CD14-positive monocyte (primary cell): ENCODE measurements around the gene FXYD2. TPM values are rescaled to one million over a fixed set of nuclear protein-coding genes. Genes with fewer than 3 reads are reported as not detected.

Experiments
- DNase-seq, 3 donors: peaks; one replicate each; pipeline ENCODE4 v3.0.0-alpha.2; 2011 to 2022
- H2AFZ ChIP-seq: 2 replicates; pipeline ENCODE4 v1.6.0; 2012; ENCODE audit warnings: mild to moderate bottlenecking, low read depth, low read length, inconsistent platforms; ENCODE audit not compliant: insufficient read depth, poor library complexity, severe bottlenecking
- H3K27ac ChIP-seq, 2 donors: 1 replicate in 1 of 2; 2 replicates in 1 of 2; pipeline ENCODE4 v1.5.1; 2012 to 2013; ENCODE audit warnings: low read length in 2 of 2, control low read depth in 1 of 2, inconsistent platforms in 1 of 2, low read depth in 1 of 2, mild to moderate bottlenecking in 1 of 2
- H3K27me3 ChIP-seq, 2 donors: one replicate each; pipeline versions ENCODE4 v1.6.0 to v1.6.1; 2011 to 2013; ENCODE audit warnings: low read length in 2 of 2; ENCODE audit not compliant: control insufficient read depth in 2 of 2, insufficient read depth in 2 of 2
- H3K36me3 ChIP-seq, 2 donors: replicated peaks in 1 of 2; 1 replicate in 1 of 2; 2 replicates in 1 of 2; pipeline versions ENCODE4 v1.5.1 to v1.6.1; 2012 to 2013; ENCODE audit warnings: low read length in 2 of 2, control low read depth in 1 of 2, inconsistent platforms in 1 of 2, mild to moderate bottlenecking in 1 of 2; ENCODE audit not compliant: insufficient read depth in 2 of 2, control insufficient read depth in 1 of 2
- H3K4me1 ChIP-seq, 2 donors: 1 replicate in 1 of 2; 2 replicates in 1 of 2; pipeline versions ENCODE4 v1.5.1 to v1.6.1; 2012 to 2013; ENCODE audit warnings: low read length in 2 of 2, control low read depth in 1 of 2, inconsistent platforms in 1 of 2, mild to moderate bottlenecking in 1 of 2, moderate library complexity in 1 of 2; ENCODE audit not compliant: insufficient read depth in 2 of 2, control insufficient read depth in 1 of 2
- H3K4me2 ChIP-seq: replicated peaks from 2 replicates; pipeline ENCODE3; 2012; ENCODE audit warnings: low read length, moderate library complexity, mild to moderate bottlenecking; ENCODE audit not compliant: poor library complexity, severe bottlenecking; ENCODE audit errors: extremely low read depth
- H3K4me3 ChIP-seq, 3 experiments: fragments of 200-600 bp in 1 of 3; sonication (generic) in 1 of 3; replicated peaks in 1 of 3; 1 replicate in 2 of 3; 2 replicates in 1 of 3; pipeline ENCODE4 v1.5.1; 2011 to 2013; ENCODE audit warnings: low read length in 3 of 3, mild to moderate bottlenecking in 3 of 3, control low read depth in 2 of 3, low read depth in 2 of 3, inconsistent platforms in 1 of 3, moderate library complexity in 1 of 3
- H3K79me2 ChIP-seq: 2 replicates; pipeline ENCODE4 v1.6.0; 2012; ENCODE audit warnings: mild to moderate bottlenecking, control low read depth, inconsistent platforms, low read length, moderate library complexity; ENCODE audit not compliant: insufficient read depth
- H3K9ac ChIP-seq: 2 replicates; pipeline ENCODE4 v1.6.0; 2017; ENCODE audit warnings: low read length, mild to moderate bottlenecking; ENCODE audit not compliant: insufficient read depth, poor library complexity, severe bottlenecking
- H3K9me3 ChIP-seq, 2 donors: replicated peaks in 1 of 2; 1 replicate in 1 of 2; 2 replicates in 1 of 2; pipeline versions ENCODE4 v1.5.1 to v1.6.1; 2012 to 2013; ENCODE audit warnings: low read length in 2 of 2, control low read depth in 1 of 2; ENCODE audit not compliant: control insufficient read depth in 1 of 2, insufficient read depth in 1 of 2
- H4K20me1 ChIP-seq: 2 replicates; pipeline ENCODE4 v1.6.0; 2012; ENCODE audit warnings: mild to moderate bottlenecking, low read length, control low read depth, moderate library complexity; ENCODE audit not compliant: insufficient read depth
- H3K27ac Mint-ChIP-seq, 7 donors: one replicate each; pipeline ENCODE4 v1.8.0; 2020; ENCODE audit warnings: mild to moderate bottlenecking in 7 of 7, mixed read lengths in 7 of 7, moderate library complexity in 6 of 7, inconsistent platforms in 2 of 7
- H3K27me3 Mint-ChIP-seq, 3 donors: one replicate each; pipeline ENCODE4 v1.8.0; 2021 to 2022; ENCODE audit warnings: low read depth in 3 of 3, mild to moderate bottlenecking in 3 of 3, mixed read lengths in 3 of 3, moderate library complexity in 3 of 3, inconsistent platforms in 1 of 3
- H3K36me3 Mint-ChIP-seq, 2 donors: one replicate each; pipeline ENCODE4 v1.8.0; 2020; ENCODE audit warnings: mixed read lengths in 2 of 2, inconsistent platforms in 1 of 2, mild to moderate bottlenecking in 1 of 2
- H3K4me1 Mint-ChIP-seq: one replicate; pipeline ENCODE4 v1.8.0; 2020; ENCODE audit warnings: mild to moderate bottlenecking, mixed read lengths
- H3K4me3 Mint-ChIP-seq, 2 donors: one replicate each; pipeline ENCODE4 v1.8.0; 2020; ENCODE audit warnings: mild to moderate bottlenecking in 2 of 2, mixed read lengths in 2 of 2, moderate library complexity in 1 of 2
- H3K9me3 Mint-ChIP-seq, 7 donors: one replicate each; pipeline ENCODE4 v1.8.0; 2020 to 2022; ENCODE audit warnings: mixed read lengths in 7 of 7, mild to moderate bottlenecking in 6 of 7, moderate library complexity in 6 of 7, inconsistent platforms in 2 of 7
- WGBS: methylation state at CpG from one replicate; pipeline ENCODE4 v1.1.5; 2013; ENCODE audit warnings: missing lambda C conversion rate; ENCODE audit not compliant: insufficient coverage; 5-methylcytosine and 5-hydroxymethylcytosine counted together
- intact Hi-C, 2 donors: fragments of 100-400 bp; cut with micrococcal nuclease; formaldehyde crosslinking; loops; one replicate each; pipeline versions ENCODE4 v1.15.0 to v1.15.1; 2023
- polyA plus RNA-seq, 3 donors: library from polyadenylated mRNA; depleted of rRNA in 1 of 3; unstranded in 2 of 3; stranded (reverse) in 1 of 3; fragments of 300-500 nt in 2 of 3; fragments of >200 nt in 1 of 3; fragmentation: Illumina TruSeq in 2 of 3; gene quantifications; 1 replicate in 2 of 3; 2 replicates in 1 of 3; pipeline ENCODE4 v1.2.3, GENCODE V29; 2012 to 2021
- TF ChIP-seq, protein P1 (sequence below): fragments of 200-600 bp; IDR thresholded peaks from one replicate; pipeline ENCODE4 v1.8.0; 2022; ENCODE audit warnings: antibody characterized with exemption, mild to moderate bottlenecking

Gene FXYD2
- polyA plus RNA-seq, 3 donors, result 0.96 to 4.4 (median 2.5) TPM

DNA sequence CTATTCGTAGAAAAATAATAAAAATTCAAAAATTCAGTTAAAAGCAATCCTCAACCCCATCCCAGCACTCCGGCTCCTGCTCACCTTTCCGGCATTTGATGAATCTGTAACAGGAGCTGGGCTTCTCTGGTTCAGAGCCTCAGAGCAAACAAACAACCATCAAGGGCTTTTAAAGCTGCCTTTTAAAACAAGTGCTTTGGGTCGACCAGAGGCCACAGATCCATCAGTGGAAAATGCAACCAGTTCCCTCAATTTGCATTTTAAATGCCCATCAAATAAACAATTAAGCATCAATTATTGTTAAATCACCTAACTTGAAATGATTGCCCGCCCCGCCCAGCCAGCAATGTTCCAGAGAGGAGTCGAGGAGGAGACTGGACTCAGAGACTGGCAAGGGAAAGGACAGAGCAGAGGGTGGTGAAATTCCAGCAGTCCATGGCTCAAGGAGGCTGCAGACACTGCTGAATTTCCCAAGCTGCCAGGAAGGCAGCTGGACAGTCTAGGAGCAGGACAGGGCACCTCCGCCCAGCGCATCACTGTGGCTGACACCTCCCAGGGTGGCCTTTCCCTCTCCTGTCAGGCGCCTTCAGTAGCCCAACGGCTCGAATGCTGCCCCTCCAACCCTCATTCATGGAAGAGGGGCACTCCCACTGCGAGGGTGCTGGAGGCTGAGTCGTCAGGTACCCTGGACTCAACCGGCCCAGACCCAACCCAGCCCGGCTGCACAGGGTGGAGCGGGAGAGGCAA is 44.4 kb upstream of the FXYD2 start:
- Mint-ChIP-seq H3K36me3 (no peaks in the 10 kb centered on the region), H3K27ac (peak overlapping the region in 2 of 7 donors; percentile 13 to 76), H3K4me3 (no peak overlapping the region), H3K9me3 (peaks cover 0 to 3% (median 0%) of the 10 kb centered on the region in 7 donors), H3K4me1 (peaks cover 42% of the 10 kb centered on the region), H3K27me3 (peaks cover 2 to 5% (median 5%) of the 10 kb centered on the region in 3 donors)
- Histone ChIP-seq H3K4me3 (no peak overlapping the region), H3K4me1 (peaks cover 24 to 32% of the 10 kb centered on the region in 2 donors), H2AFZ (no peak overlapping the region), H3K27me3 (no peaks in the 10 kb centered on the region), H3K9ac (no peak overlapping the region), H3K79me2 (no peaks in the 10 kb centered on the region), H3K4me2 (no peak overlapping the region), H4K20me1 (no peaks in the 10 kb centered on the region), H3K9me3 (no peaks in the 10 kb centered on the region), H3K36me3 (no peaks in the 10 kb centered on the region), H3K27ac (no peak overlapping the region)
- DNase-seq, result no peak
- intact Hi-C loops, result no loop called here
- 93% methylated on average over 7 of the region's 17 CpGs for WGBS
- TF ChIP-seq, protein P1, sequence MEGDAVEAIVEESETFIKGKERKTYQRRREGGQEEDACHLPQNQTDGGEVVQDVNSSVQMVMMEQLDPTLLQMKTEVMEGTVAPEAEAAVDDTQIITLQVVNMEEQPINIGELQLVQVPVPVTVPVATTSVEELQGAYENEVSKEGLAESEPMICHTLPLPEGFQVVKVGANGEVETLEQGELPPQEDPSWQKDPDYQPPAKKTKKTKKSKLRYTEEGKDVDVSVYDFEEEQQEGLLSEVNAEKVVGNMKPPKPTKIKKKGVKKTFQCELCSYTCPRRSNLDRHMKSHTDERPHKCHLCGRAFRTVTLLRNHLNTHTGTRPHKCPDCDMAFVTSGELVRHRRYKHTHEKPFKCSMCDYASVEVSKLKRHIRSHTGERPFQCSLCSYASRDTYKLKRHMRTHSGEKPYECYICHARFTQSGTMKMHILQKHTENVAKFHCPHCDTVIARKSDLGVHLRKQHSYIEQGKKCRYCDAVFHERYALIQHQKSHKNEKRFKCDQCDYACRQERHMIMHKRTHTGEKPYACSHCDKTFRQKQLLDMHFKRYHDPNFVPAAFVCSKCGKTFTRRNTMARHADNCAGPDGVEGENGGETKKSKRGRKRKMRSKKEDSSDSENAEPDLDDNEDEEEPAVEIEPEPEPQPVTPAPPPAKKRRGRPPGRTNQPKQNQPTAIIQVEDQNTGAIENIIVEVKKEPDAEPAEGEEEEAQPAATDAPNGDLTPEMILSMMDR, result no peak

DNA sequence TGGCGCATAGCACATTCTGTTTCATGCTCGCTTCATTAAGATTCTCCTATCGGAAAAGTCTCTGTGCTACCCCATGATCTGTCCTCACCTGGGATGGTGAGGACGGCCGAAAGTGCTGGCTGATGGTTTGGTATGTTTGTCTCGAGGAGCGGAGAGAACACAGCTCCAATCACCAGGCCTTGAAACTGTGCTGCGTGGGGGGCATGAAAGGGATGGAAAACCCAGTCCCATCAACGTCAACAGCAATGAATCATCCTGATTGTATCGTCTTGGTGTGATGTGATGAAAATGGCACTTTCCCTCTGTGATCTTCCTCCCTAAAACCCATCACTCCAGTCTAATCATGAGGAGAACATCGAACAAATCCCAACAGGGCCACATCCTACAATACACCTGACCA is 43.5 kb upstream of the FXYD2 start:
- WGBS, result 78% methylated on average over 5 of the region's 11 CpGs
- peaks cover 0 to 3% (median 0%) of the 10 kb centered on the region in 7 donors for H3K9me3 Mint-ChIP-seq
- H4K20me1 ChIP-seq, result no peaks in the 10 kb centered on the region

More for the DNA sequence above, 43.5 kb upstream of the FXYD2 start:
- Histone ChIP-seq H3K79me2 (no peaks in the 10 kb centered on the region), H2AFZ (no peak overlapping the region), H3K9ac (no peak overlapping the region), H3K4me1 (peaks cover 15 to 23% of the 10 kb centered on the region in 2 donors), H3K27me3 (no peaks in the 10 kb centered on the region), H3K9me3 (no peaks in the 10 kb centered on the region), H3K4me3 (no peak overlapping the region), H3K27ac (no peak overlapping the region), H3K4me2 (no peak overlapping the region), H3K36me3 (no peaks in the 10 kb centered on the region)
- Mint-ChIP-seq H3K36me3 (no peaks in the 10 kb centered on the region), H3K27me3 (peaks cover 2 to 5% (median 4%) of the 10 kb centered on the region in 3 donors), H3K4me1 (peaks cover 33% of the 10 kb centered on the region), H3K27ac (no peak overlapping the region), H3K4me3 (no peak overlapping the region)
- TF ChIP-seq, protein P1, result no peak
- DNase-seq, result no peak
- intact Hi-C loops, result no loop called here
